ENCODE results near the gene NEURL1B. TPM values are rescaled to one million over a fixed set of nuclear protein-coding genes. Genes with fewer than 3 reads are reported as not detected.

Gene NEURL1B
- total RNA-seq, 1 experiment from 2014 or later = not detected

DNA sequence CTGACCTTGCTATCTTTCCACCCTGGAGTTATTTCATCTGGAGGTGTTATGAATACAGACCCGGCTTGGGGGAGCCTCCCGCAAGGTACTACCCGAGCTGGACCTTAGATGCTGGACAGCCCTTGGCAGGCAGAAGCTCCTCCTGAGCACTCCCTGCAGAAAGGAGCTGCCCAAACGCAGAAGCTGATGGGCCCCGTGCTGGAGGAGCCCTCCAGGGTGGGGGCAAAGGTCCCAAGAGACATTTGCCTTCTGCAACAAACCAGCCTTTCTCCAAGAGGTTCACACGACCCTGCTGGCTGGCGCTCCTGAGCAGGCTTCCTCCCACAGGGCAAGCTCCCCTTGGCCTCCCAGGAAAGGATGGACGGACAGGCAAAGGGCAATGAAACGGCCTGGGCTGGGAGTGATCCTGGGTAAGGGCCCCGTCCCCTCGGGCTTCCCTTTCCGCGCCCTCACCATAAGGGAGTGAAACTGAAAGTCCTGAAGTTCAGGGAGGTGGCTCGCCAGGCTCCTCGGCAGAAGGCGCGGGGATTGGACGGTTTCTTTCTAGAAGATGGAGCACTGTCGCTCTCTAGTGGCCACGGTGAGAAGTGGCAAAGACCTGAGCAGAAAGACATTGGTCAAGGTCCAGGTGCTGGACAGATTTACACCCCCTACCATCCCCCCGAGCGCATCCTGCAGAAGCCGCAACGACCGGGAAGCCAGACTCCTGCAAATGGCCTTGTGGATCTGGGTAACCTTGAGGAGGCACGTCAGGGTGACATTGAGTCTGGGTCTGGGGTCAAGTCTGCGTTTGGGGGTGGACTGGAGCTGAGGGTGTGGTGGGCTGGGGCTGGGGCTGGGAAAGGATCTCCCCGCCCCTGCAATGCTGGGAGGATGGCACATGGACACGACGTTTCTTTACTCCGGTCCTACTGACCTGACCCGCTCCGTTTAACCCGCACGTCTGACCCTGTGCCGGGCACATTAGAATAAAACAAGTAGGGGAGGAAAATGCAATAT, 56.4 kb downstream of the NEURL1B start:
- Histone ChIP-seq H3K9ac (ENCODE audit: low read length) (peak overlapping the region; percentile 67), H3K9me2 (replicated peaks; ENCODE audit: insufficient read depth, low read length) (no peaks in the 10 kb centered on the region), H3K36me3 (ENCODE audit: insufficient read depth, low read length) (no peaks in the 10 kb centered on the region), H4K20me1 (ENCODE audit: insufficient read depth, low read depth, low read length) (no peaks in the 10 kb centered on the region), H3K27me3 (ENCODE audit: low read length) (no peaks in the 10 kb centered on the region), H3K4me3 (ENCODE audit: low read length) (peak overlapping the region; percentile 66), H3K79me2 (ENCODE audit: low read length) (no peaks in the 10 kb centered on the region), H2AFZ (ENCODE audit: low read length) (peak overlapping the region; percentile 86), H3K27ac (ENCODE audit: low read length) (no peak overlapping the region), H3K4me2 (ENCODE audit: low read depth, low read length, poor library complexity, severe bottlenecking) (peak overlapping the region; percentile 74), H3K4me1 (ENCODE audit: low read length) (peaks cover 7% of the 10 kb centered on the region), H3K9me3 (ENCODE audit: low read length) (no peaks in the 10 kb centered on the region)
- DNase-seq = peak; percentile 90

DNA sequence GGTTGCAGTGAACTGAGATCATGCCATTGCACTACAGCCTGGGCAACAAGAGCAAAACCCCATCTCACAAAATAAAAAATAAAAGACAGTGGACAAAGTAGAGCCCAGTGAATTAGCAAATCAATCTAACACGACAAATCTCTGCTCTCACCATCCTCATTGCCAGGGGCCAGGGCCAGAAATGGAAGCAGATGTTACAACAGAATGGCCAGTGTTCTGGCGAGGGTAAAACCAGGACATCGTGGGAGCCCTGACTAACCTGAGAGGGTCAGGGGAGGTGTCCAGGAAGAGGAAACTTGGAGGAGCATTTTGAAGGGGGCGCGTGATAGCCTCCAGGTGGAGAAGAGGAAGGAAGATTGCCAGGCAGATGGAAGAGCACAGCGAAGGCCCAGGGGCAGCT, 58.4 kb downstream of the NEURL1B start:
- H3K27me3 ChIP-seq (ENCODE audit: low read length) = no peaks in the 10 kb centered on the region

DNA sequence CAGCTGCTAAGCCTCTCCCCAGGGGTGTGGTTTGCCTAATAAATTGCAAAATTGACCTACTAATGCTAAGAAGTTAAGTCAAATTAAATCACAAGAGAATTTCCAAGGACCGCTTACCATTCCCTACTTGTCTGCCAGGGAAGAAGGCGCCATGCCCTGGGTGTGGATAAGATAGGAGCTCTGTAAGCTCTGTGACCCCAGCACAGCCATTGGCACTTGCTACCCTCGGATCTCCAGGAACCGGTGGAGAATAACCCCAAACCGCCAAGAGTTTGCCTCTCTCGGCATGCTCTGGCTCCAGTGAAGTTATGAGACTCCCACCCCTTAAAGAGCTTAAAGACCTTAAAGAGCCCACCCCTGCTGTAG, 58.9 kb downstream of the NEURL1B start:
- Histone ChIP-seq H3K9me3 (ENCODE audit: low read length) (no peaks in the 10 kb centered on the region), H3K4me1 (ENCODE audit: low read length) (peaks cover 7% of the 10 kb centered on the region), H3K27ac (ENCODE audit: low read length) (no peak overlapping the region), H3K9ac (ENCODE audit: low read length) (no peak overlapping the region), H3K9me2 (replicated peaks; ENCODE audit: insufficient read depth, low read length) (no peaks in the 10 kb centered on the region), H3K4me2 (ENCODE audit: low read depth, low read length, poor library complexity, severe bottlenecking) (no peak overlapping the region), H3K36me3 (ENCODE audit: insufficient read depth, low read length) (no peaks in the 10 kb centered on the region), H3K79me2 (ENCODE audit: low read length) (no peaks in the 10 kb centered on the region), H3K4me3 (ENCODE audit: low read length) (no peak overlapping the region), H2AFZ (ENCODE audit: low read length) (no peak overlapping the region), H3K27me3 (ENCODE audit: low read length) (no peaks in the 10 kb centered on the region), H4K20me1 (ENCODE audit: insufficient read depth, low read depth, low read length) (no peaks in the 10 kb centered on the region)
- DNase-seq = no peak

More for the DNA sequence above, 58.4 kb downstream of the NEURL1B start:
- Histone ChIP-seq H3K4me1 (ENCODE audit: low read length) (peaks cover 7% of the 10 kb centered on the region), H3K79me2 (ENCODE audit: low read length) (no peaks in the 10 kb centered on the region), H3K36me3 (ENCODE audit: insufficient read depth, low read length) (no peaks in the 10 kb centered on the region), H3K9me2 (replicated peaks; ENCODE audit: insufficient read depth, low read length) (no peaks in the 10 kb centered on the region), H3K27ac (ENCODE audit: low read length) (no peak overlapping the region), H3K9me3 (ENCODE audit: low read length) (no peaks in the 10 kb centered on the region), H3K9ac (ENCODE audit: low read length) (no peak overlapping the region), H2AFZ (ENCODE audit: low read length) (no peak overlapping the region), H3K4me3 (ENCODE audit: low read length) (no peak overlapping the region), H3K4me2 (ENCODE audit: low read depth, low read length, poor library complexity, severe bottlenecking) (no peak overlapping the region), H4K20me1 (ENCODE audit: insufficient read depth, low read depth, low read length) (no peaks in the 10 kb centered on the region)
- DNase-seq = no peak

DNA sequence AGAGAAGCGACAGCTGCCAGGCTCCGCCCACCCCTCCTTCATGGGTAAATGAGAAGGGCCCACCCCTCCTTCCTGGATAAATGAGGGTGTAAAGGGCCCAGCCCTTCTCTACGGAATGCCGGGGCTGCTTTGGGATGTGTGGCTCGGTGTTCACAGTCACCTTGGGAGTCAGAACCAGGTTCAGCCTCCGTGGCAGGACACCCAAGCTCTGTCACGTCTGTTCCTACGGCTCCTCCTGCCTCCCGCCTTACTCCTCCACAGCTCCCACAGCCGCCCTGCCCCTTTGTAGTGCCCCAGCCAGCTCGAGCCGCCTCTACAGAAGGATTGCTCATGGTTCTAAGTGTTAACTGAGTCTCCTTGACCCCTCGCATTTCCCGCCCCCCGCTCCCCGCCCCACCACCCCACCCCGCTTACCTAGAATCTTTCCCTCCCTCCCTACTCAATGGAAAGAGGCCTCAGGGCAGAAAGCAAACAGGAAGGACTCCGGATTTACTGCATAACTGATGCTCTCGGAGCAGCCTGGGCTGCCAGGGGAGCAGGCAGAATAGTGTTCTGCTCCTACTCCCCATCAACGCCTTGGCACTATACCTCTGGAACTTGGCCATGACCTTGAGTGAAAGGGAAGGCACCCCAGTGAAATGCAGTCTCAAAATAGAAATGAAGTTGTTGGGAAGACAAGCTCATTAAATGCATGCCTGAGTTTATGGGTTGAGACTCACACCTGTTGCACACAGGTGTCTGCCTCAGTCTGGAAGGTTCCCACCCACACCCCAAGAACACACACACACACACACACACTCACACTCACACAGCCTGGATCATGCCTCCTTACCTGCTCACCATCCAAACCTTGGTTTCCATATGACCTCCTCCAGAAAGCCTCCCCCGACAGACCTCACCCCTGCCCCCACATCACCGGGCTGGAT, 59.6 kb downstream of the NEURL1B start:
- Histone ChIP-seq H3K9me3 (ENCODE audit: low read length) (no peaks in the 10 kb centered on the region), H3K4me3 (ENCODE audit: low read length) (no peak overlapping the region), H3K4me1 (ENCODE audit: low read length) (peaks cover 7% of the 10 kb centered on the region), H3K9me2 (replicated peaks; ENCODE audit: insufficient read depth, low read length) (no peaks in the 10 kb centered on the region), H3K9ac (ENCODE audit: low read length) (no peak overlapping the region), H4K20me1 (ENCODE audit: insufficient read depth, low read depth, low read length) (no peaks in the 10 kb centered on the region), H2AFZ (ENCODE audit: low read length) (no peak overlapping the region), H3K36me3 (ENCODE audit: insufficient read depth, low read length) (no peaks in the 10 kb centered on the region), H3K27me3 (ENCODE audit: low read length) (no peaks in the 10 kb centered on the region), H3K27ac (ENCODE audit: low read length) (no peak overlapping the region), H3K4me2 (ENCODE audit: low read depth, low read length, poor library complexity, severe bottlenecking) (no peak overlapping the region), H3K79me2 (ENCODE audit: low read length) (no peaks in the 10 kb centered on the region)
- DNase-seq = no peak

DNA sequence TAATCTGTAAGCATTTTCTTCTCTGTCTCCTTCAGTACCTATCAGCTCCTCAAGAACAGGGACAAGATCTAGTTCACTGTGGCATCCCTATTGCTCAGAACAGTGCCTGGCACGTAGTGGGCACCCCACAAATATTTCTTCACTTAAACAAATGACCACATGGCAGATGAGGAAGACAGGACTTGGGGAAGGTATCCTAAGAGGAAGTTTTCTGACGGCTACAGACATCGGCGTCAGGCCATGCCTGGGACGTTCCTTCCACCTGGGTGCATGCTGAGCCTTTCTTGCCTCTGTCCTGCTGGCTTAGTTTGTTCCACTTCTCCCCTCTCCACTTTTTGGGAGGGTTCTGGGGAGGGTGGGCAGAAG, 60.2 kb downstream of the NEURL1B start:
- H3K4me2 ChIP-seq (ENCODE audit: low read depth, low read length, poor library complexity, severe bottlenecking) = no peak overlapping the region
- H2AFZ ChIP-seq (ENCODE audit: low read length) = no peak overlapping the region
- H3K4me1 ChIP-seq (ENCODE audit: low read length) = peaks cover 7% of the 10 kb centered on the region
- H3K9ac ChIP-seq (ENCODE audit: low read length) = no peak overlapping the region
- no peaks in the 10 kb centered on the region for H3K36me3 ChIP-seq (ENCODE audit: insufficient read depth, low read length)
- H4K20me1 ChIP-seq (ENCODE audit: insufficient read depth, low read depth, low read length) = no peaks in the 10 kb centered on the region
- no peak overlapping the region for H3K27ac ChIP-seq (ENCODE audit: low read length)
- no peaks in the 10 kb centered on the region for H3K9me3 ChIP-seq (ENCODE audit: low read length)
- DNase-seq = no peak
- H3K79me2 ChIP-seq (ENCODE audit: low read length) = no peaks in the 10 kb centered on the region
- H3K9me2 ChIP-seq (replicated peaks; ENCODE audit: insufficient read depth, low read length) = no peaks in the 10 kb centered on the region
- no peak overlapping the region for H3K4me3 ChIP-seq (ENCODE audit: low read length)
- no peaks in the 10 kb centered on the region for H3K27me3 ChIP-seq (ENCODE audit: low read length)

DNA sequence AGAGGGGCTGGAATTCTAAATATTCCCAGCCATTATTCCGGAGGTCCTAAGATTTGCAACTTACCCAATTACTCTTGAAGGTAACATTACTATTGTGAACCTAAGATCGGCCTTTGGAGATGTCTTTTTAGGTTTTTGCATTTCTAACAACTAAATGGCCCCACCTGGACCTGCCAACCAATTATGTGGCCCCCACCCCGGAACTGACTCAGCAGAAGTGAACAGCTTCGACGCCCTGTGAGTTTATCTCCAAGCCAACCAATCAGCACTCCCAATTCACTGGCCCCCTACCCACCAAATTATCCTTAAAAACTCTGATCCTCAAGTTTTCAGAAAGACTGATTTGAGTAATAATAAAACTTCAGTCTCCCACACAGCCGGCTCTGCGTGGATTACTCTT, 62.9 kb downstream of the NEURL1B start:
- no peak overlapping the region for H3K27ac ChIP-seq (ENCODE audit: low read length)
- H3K9me3 ChIP-seq (ENCODE audit: low read length) = no peaks in the 10 kb centered on the region
- H2AFZ ChIP-seq (ENCODE audit: low read length) = no peak overlapping the region
- H3K27me3 ChIP-seq (ENCODE audit: low read length) = no peaks in the 10 kb centered on the region
- no peaks in the 10 kb centered on the region for H3K36me3 ChIP-seq (ENCODE audit: insufficient read depth, low read length)
- H3K9ac ChIP-seq (ENCODE audit: low read length) = no peak overlapping the region
- no peak for DNase-seq
- H3K4me2 ChIP-seq (ENCODE audit: low read depth, low read length, poor library complexity, severe bottlenecking) = no peak overlapping the region
- peaks cover 2% of the 10 kb centered on the region; the same call in 1 of the 2 replicates for H3K4me1 ChIP-seq (ENCODE audit: low read length)
- no peak overlapping the region for H3K4me3 ChIP-seq (ENCODE audit: low read length)
- H4K20me1 ChIP-seq (ENCODE audit: insufficient read depth, low read depth, low read length) = no peaks in the 10 kb centered on the region
- H3K9me2 ChIP-seq (replicated peaks; ENCODE audit: insufficient read depth, low read length) = no peaks in the 10 kb centered on the region
- H3K79me2 ChIP-seq (ENCODE audit: low read length) = no peaks in the 10 kb centered on the region

DNA sequence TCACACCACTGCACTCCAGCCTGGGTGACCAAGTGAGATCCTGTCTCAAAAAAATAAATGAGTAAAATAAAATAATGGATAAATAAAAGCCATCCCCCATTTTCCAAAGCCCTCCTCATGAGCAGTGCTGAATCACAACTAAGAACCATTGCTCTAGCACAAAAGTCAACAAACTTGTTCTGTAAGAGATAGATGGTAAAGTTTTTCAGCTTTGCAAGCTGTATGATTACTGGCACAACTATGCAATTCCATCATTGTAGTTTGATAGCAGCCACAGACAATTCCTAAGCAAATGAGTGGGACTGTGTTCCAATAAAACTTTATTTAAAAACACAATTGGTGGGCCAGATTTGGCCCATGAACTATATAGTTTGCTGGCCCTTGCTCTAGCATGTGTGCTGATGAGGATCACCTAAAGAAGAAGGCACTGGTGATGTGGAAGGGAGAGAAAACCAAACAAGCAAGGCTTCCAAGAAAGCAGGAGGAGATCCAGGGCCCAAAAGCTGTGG, 64.6 kb downstream of the NEURL1B start:
- Histone ChIP-seq H3K9me3 (ENCODE audit: low read length) (no peaks in the 10 kb centered on the region), H3K9ac (ENCODE audit: low read length) (no peak overlapping the region), H3K27me3 (ENCODE audit: low read length) (no peaks in the 10 kb centered on the region), H3K4me2 (ENCODE audit: low read depth, low read length, poor library complexity, severe bottlenecking) (no peak overlapping the region), H3K79me2 (ENCODE audit: low read length) (no peaks in the 10 kb centered on the region), H3K36me3 (ENCODE audit: insufficient read depth, low read length) (no peaks in the 10 kb centered on the region), H3K9me2 (replicated peaks; ENCODE audit: insufficient read depth, low read length) (no peaks in the 10 kb centered on the region), H4K20me1 (ENCODE audit: insufficient read depth, low read depth, low read length) (no peaks in the 10 kb centered on the region), H3K27ac (ENCODE audit: low read length) (no peak overlapping the region), H3K4me1 (ENCODE audit: low read length) (peaks cover 2% of the 10 kb centered on the region; the same call in 1 of the 2 replicates), H2AFZ (ENCODE audit: low read length) (no peak overlapping the region), H3K4me3 (ENCODE audit: low read length) (no peak overlapping the region)
- no peak for DNase-seq

DNA sequence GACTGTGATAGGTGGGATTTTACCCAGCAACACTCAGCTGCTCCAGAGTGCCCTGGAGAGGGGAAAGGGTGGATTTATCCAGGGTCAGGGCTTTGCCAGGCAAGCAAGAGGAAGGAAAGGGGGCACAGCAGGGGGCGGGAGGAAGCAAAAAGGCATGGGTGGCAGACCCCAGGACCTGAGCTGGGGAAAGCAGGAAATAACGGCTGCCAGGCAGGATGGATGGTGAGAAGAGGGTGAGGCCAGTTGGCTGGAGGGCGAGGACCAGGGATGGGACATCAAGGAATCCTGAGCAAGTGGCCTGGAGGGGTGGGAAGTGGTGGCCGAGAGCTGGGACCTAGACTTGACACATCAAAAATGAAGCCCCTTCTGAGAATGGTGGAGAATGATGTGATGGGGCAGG, 65.7 kb downstream of the NEURL1B start:
- Histone ChIP-seq H3K36me3 (ENCODE audit: insufficient read depth, low read length) (no peaks in the 10 kb centered on the region), H2AFZ (ENCODE audit: low read length) (no peak overlapping the region)

More for the DNA sequence above, 65.7 kb downstream of the NEURL1B start:
- no peak for DNase-seq
- Histone ChIP-seq H3K9me2 (replicated peaks; ENCODE audit: insufficient read depth, low read length) (no peaks in the 10 kb centered on the region), H4K20me1 (ENCODE audit: insufficient read depth, low read depth, low read length) (no peaks in the 10 kb centered on the region), H3K4me2 (ENCODE audit: low read depth, low read length, poor library complexity, severe bottlenecking) (no peak overlapping the region), H3K9me3 (ENCODE audit: low read length) (no peaks in the 10 kb centered on the region), H3K4me3 (ENCODE audit: low read length) (no peak overlapping the region), H3K27me3 (ENCODE audit: low read length) (no peaks in the 10 kb centered on the region), H3K27ac (ENCODE audit: low read length) (no peak overlapping the region), H3K79me2 (ENCODE audit: low read length) (no peaks in the 10 kb centered on the region), H3K4me1 (ENCODE audit: low read length) (peaks cover 2% of the 10 kb centered on the region; the same call in 1 of the 2 replicates), H3K9ac (ENCODE audit: low read length) (no peak overlapping the region)
